CD1c-positive myeloid dendritic cell (primary cell): ENCODE results near the gene SYCN.

Source experiments
- DNase-seq: peaks from one replicate; pipeline ENCODE4 v3.0.0-alpha.2; 2016; ENCODE audit errors: extremely low spot score

The SYCN gene

GRCh38 chr19:39171479-39172465 lies 32.3 kb downstream of the SYCN start:
- DNase-seq = no peak

GRCh38 chr19:39170386-39171231 lies 33.5 kb downstream of the SYCN start:
- no peak for DNase-seq

GRCh38 chr19:39169143-39169810 lies 34.8 kb downstream of the SYCN start:
- DNase-seq = no peak

GRCh38 chr19:39168258-39169142 lies 35.6 kb downstream of the SYCN start:
- DNase-seq = no peak

GRCh38 chr19:39167461-39168257 lies 36.4 kb downstream of the SYCN start:
- no peak for DNase-seq

- DNase-seq = no peak
These were observed 37.3 kb downstream of the SYCN start for GRCh38 chr19:39166571-39167391.

GRCh38 chr19:39165857-39166256 lies 38.2 kb downstream of the SYCN start:
- DNase-seq = no peak

- no peak for DNase-seq
These were observed 39.8 kb downstream of the SYCN start for GRCh38 chr19:39164289-39164688.

GRCh38 chr19:39163621-39164020 lies 40.4 kb downstream of the SYCN start:
- no peak for DNase-seq

GRCh38 chr19:39162441-39163043 lies 41.5 kb downstream of the SYCN start:
- no peak for DNase-seq

GRCh38 chr19:39160889-39161672 lies 43.0 kb downstream of the SYCN start:
- no peak for DNase-seq

- no peak for DNase-seq
These were observed 43.6 kb downstream of the SYCN start for GRCh38 chr19:39160523-39160861.

GRCh38 chr19:39158646-39159260 lies 45.3 kb downstream of the SYCN start:
- DNase-seq = no peak

- DNase-seq = no peak
These were observed 46.1 kb downstream of the SYCN start for GRCh38 chr19:39157997-39158389.

GRCh38 chr19:39157275-39157996 lies 46.6 kb downstream of the SYCN start:
- DNase-seq = no peak

GRCh38 chr19:39156326-39157230 lies 47.5 kb downstream of the SYCN start:
- DNase-seq = peak; percentile 4
